Parathyroid adenoma (tissue), 2 donors: ENCODE results near the gene FAM120B.

Source experiments
- H2AFZ ChIP-seq: fragments of 300-600 bp; sonication (generic); one replicate; pipeline ENCODE4 v1.7.0; 2017; ENCODE audit warnings: antibody characterized with exemption, mild to moderate bottlenecking
- H3K27ac ChIP-seq: fragments of 300-600 bp; sonication (generic); one replicate; pipeline ENCODE4 v1.7.0; 2017
- H3K27me3 ChIP-seq: fragments of 300-600 bp; sonication (generic); one replicate; pipeline ENCODE4 v1.7.0; 2017; ENCODE audit warnings: low read length; ENCODE audit not compliant: control insufficient read depth, insufficient read depth
- H3K36me3 ChIP-seq: fragments of 300-600 bp; sonication (generic); one replicate; pipeline ENCODE4 v1.7.0; 2017; ENCODE audit warnings: low read length; ENCODE audit not compliant: control insufficient read depth, insufficient read depth
- H3K4me1 ChIP-seq: fragments of 300-600 bp; sonication (generic); one replicate; pipeline ENCODE4 v1.7.0; 2017; ENCODE audit warnings: control low read depth
- H3K4me2 ChIP-seq: fragments of 300-600 bp; sonication (generic); one replicate; pipeline ENCODE4 v1.7.0; 2017; ENCODE audit warnings: low read length
- H3K4me3 ChIP-seq: fragments of 300-600 bp; sonication (generic); one replicate; pipeline ENCODE4 v1.7.0; 2017; ENCODE audit warnings: low read depth, low read length
- H3K79me2 ChIP-seq: fragments of 300-600 bp; sonication (generic); one replicate; pipeline ENCODE4 v1.7.0; 2017; ENCODE audit warnings: control low read depth
- H3K9ac ChIP-seq: fragments of 300-600 bp; sonication (generic); one replicate; pipeline ENCODE4 v1.7.0; 2017; ENCODE audit warnings: mild to moderate bottlenecking
- H3K9me3 ChIP-seq: fragments of 300-600 bp; sonication (generic); one replicate; pipeline ENCODE4 v1.7.0; 2017; ENCODE audit warnings: low read length; ENCODE audit not compliant: control insufficient read depth
- CTCF ChIP-seq: fragments of 300-600 bp; sonication (generic); IDR thresholded peaks from one replicate; pipeline ENCODE4 v1.7.0; 2017; ENCODE audit warnings: antibody characterized with exemption, mild to moderate bottlenecking
- donor health status: primary hyperparathyroidism.

Gene FAM120B

GRCh38 chr6:170268216-170269129, 38.1 kb upstream of the FAM120B start:
- Histone ChIP-seq H3K4me1 (no peaks in the 10 kb centered on the region), H3K27ac (no peak overlapping the region), H3K9ac (no peak overlapping the region), H3K4me2 (no peak overlapping the region), H2AFZ (no peak overlapping the region), H3K36me3 (no peaks in the 10 kb centered on the region), H3K9me3 (no peaks in the 10 kb centered on the region), H3K27me3 (no peaks in the 10 kb centered on the region), H3K4me3 (no peak overlapping the region), H3K79me2 (no peaks in the 10 kb centered on the region)
- TF ChIP-seq CTCF: no peak

GRCh38 chr6:170269151-170269845, 37.3 kb upstream of the FAM120B start:
- Histone ChIP-seq H2AFZ (no peak overlapping the region), H3K27ac (no peak overlapping the region), H3K4me1 (no peaks in the 10 kb centered on the region), H3K79me2 (no peaks in the 10 kb centered on the region), H3K4me3 (no peak overlapping the region), H3K36me3 (no peaks in the 10 kb centered on the region), H3K9me3 (no peaks in the 10 kb centered on the region), H3K4me2 (no peak overlapping the region), H3K27me3 (no peaks in the 10 kb centered on the region), H3K9ac (no peak overlapping the region)
- TF ChIP-seq CTCF: no peak

- Histone ChIP-seq H3K79me2 (no peaks in the 10 kb centered on the region), H2AFZ (no peak overlapping the region), H3K27me3 (no peaks in the 10 kb centered on the region), H3K4me2 (no peak overlapping the region), H3K4me3 (no peak overlapping the region), H3K9me3 (no peaks in the 10 kb centered on the region), H3K36me3 (no peaks in the 10 kb centered on the region), H3K4me1 (no peaks in the 10 kb centered on the region), H3K27ac (no peak overlapping the region), H3K9ac (no peak overlapping the region)
- no peak for TF ChIP-seq CTCF
Measured at GRCh38 chr6:170269846-170270541, 36.6 kb upstream of the FAM120B start.

GRCh38 chr6:170270984-170271593, 35.5 kb upstream of the FAM120B start:
- H3K4me2 ChIP-seq: no peak overlapping the region
- no peaks in the 10 kb centered on the region for H3K36me3 ChIP-seq
- H3K27ac ChIP-seq: no peak overlapping the region
- H2AFZ ChIP-seq: no peak overlapping the region
- no peaks in the 10 kb centered on the region for H3K9me3 ChIP-seq
- H3K4me3 ChIP-seq: no peak overlapping the region
- TF ChIP-seq CTCF: no peak
- no peak overlapping the region for H3K9ac ChIP-seq
- H3K79me2 ChIP-seq: no peaks in the 10 kb centered on the region
- no peaks in the 10 kb centered on the region for H3K4me1 ChIP-seq
- H3K27me3 ChIP-seq: no peaks in the 10 kb centered on the region
